ENCODE data around the gene HDLBP. TPM values are rescaled to one million over a fixed set of nuclear protein-coding genes. Genes with fewer than 3 reads are reported as not detected.

HDLBP gene
- total RNA-seq, 5 donors from 2014 or later (not counting 1 experiment from before 2014, with no cell fraction given): 130 to 184 (median 148) TPM

- POLR2A ChIA-PET: interaction anchor here in 1 of 2 donors (0.5 kb wide), 1 partner anchor 487 kb away, joined by 5 read pairs; no protein-coding TSS in a partner anchor
- Mint-ChIP-seq H3K9me3 (no peaks in the 10 kb centered on the region), H3K4me3 (peak overlapping the region; percentile 75 to 80 (median 78)), H3K4me1 (peaks cover 20 to 29% (median 24%) of the 10 kb centered on the region in 3 donors), H3K36me3 (peaks cover 6% of the 10 kb centered on the region), H3K27ac (no peak overlapping the region), H3K27me3 (no peaks in the 10 kb centered on the region)
- Histone ChIP-seq H3K27ac (ENCODE audit: low read length) (no peak overlapping the region), H3K36me3 (ENCODE audit: control insufficient read depth in 2 of 2, extremely low read depth in 1 of 2, insufficient read depth in 1 of 2, low read length in 1 of 2) (peaks cover 3 to 15% of the 10 kb centered on the region in 2 donors), H3K4me3 (ENCODE audit: control insufficient read depth in 1 of 2, extremely low read depth in 1 of 2, low read length in 1 of 2) (no peak overlapping the region), H3K9me3 (no peaks in the 10 kb centered on the region), H3K27me3 (replicated peaks in 1 of 2; ENCODE audit: control insufficient read depth in 2 of 2, extremely low read depth in 1 of 2, insufficient read depth in 2 of 2, low read length in 1 of 2) (no peaks in the 10 kb centered on the region), H3K4me1 (ENCODE audit: control insufficient read depth in 1 of 2, extremely low read depth in 1 of 2, insufficient read depth in 2 of 2, low read length in 2 of 2) (peaks cover 0 to 17% of the 10 kb centered on the region in 2 experiments)
- ATAC-seq (replicated peaks in 1 of 4) (no peak), DNase-seq (no peak)
- CTCF ChIA-PET: no interaction called here
- no CpG with 5 or more reads among the region's 3 CpGs for WGBS (ENCODE audit: insufficient coverage)
These were observed 42.1 kb upstream of the HDLBP start for GRCh38 chr2:241357531-241357930.

DNA sequence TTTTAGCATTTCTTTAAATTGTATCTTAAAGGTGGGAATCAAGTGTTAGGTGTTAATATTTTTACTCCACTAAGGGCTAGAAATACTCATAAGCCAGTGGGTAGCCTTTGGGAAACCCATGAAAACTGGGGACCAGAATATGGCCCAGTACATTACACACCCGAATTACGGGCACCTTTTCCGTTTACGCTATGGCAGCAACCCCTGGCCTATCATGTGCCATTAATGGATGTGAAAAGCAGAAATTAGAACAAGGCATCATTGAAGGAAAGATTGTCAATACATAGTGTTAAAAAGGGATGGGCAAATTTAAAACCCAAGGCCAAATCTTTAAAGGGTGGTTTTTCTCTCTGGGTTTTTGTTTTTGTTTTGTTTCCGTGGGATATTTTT, 41.4 kb upstream of the HDLBP start:
- peak overlapping the region; percentile 52 to 67 for H3K4me3 ChIP-seq (ENCODE audit: control insufficient read depth in 1 of 2, extremely low read depth in 1 of 2, low read length in 1 of 2)
- ATAC-seq (replicated peaks in 1 of 4) (no peak), DNase-seq (no peak)
- H3K4me1 ChIP-seq (ENCODE audit: control insufficient read depth in 1 of 2, extremely low read depth in 1 of 2, insufficient read depth in 2 of 2, low read length in 2 of 2): peaks cover 0 to 17% of the 10 kb centered on the region in 2 experiments
- Mint-ChIP-seq H3K27me3 (no peaks in the 10 kb centered on the region), H3K4me1 (peaks cover 20 to 29% (median 24%) of the 10 kb centered on the region in 3 donors), H3K9me3 (no peaks in the 10 kb centered on the region), H3K4me3 (peak overlapping the region; percentile 75 to 80 (median 78)), H3K36me3 (peaks cover 9% of the 10 kb centered on the region), H3K27ac (peak overlapping the region in 1 of 2 donors; percentile 48)
- H3K9me3 ChIP-seq: no peaks in the 10 kb centered on the region
- H3K27ac ChIP-seq (ENCODE audit: low read length): no peak overlapping the region
- WGBS (ENCODE audit: insufficient coverage): 71% methylated on average over 4 of the region's 5 CpGs
- H3K27me3 ChIP-seq (replicated peaks in 1 of 2; ENCODE audit: control insufficient read depth in 2 of 2, extremely low read depth in 1 of 2, insufficient read depth in 2 of 2, low read length in 1 of 2): no peaks in the 10 kb centered on the region
- ChIA-PET CTCF (no interaction called here), POLR2A (no interaction called here)
- H3K36me3 ChIP-seq (ENCODE audit: control insufficient read depth in 2 of 2, extremely low read depth in 1 of 2, insufficient read depth in 1 of 2, low read length in 1 of 2): peaks cover 3 to 21% of the 10 kb centered on the region in 2 donors

DNA sequence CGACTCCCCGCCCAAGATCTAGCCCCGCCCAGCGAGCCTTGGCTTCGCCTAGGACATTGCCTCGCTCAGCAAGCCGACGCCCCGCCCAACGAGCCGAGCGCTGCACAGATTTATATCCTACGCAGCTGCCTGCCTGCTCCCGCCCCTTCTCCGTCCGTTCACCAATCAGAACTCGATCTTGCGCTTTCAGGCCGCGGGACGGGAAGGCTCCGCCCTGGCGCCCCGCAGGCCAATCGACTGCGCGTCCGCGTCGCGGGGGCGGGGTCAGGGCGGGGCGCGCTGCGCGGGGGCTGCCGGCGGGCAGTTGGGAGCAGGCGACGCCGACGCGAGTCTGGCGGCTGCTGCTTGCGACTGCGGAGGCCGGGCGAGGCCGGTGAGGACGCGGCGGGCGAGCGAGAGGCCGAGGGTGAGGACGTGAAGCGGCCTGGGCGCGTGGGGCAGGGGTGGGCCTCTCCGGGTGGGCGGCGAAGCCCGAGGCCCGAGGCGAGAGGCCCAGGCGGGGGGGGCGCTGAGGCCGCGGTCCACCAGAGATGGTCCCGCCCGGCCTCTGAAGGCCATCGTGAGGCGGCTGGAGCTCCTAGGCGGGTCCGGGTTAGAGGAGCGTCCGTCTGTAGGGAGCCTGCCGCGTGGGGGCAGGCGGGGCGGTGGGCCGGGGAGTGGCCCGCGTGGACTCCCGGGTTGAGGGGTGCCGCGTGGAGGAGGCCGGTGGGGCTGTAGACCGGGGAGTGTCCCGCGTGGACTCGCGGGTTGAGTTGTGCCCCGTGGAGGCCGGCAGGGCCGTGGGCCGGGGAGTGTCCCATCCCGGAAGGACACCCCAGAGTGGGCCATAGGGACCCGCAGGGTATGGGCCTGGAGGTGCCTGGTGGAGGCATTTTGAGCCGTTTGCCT, 40.8 kb upstream of the HDLBP start, which contains the start of gene FARP2:
Gene FARP2, plus strand, starts transcription at position 303 of the 888 bp plus-strand sequence. CDS start 16,823 bp downstream, outside the sequence.
- H3K36me3 Mint-ChIP-seq: peaks cover 16% of the 10 kb centered on the region
- no peaks in the 10 kb centered on the region for H3K9me3 Mint-ChIP-seq
- POLR2A ChIA-PET: interaction anchor here in 1 of 2 donors (0.7 kb wide), 1 partner anchor 13 kb away, joined by 4 read pairs; no protein-coding TSS in a partner anchor
- peak within 1 kb of the TSS; percentile 75 to 83 (median 78) for H3K4me3 Mint-ChIP-seq
- Histone ChIP-seq H3K27me3 (replicated peaks in 1 of 2; ENCODE audit: control insufficient read depth in 2 of 2, extremely low read depth in 1 of 2, insufficient read depth in 2 of 2, low read length in 1 of 2) (no peaks in the 10 kb centered on the region), H3K4me3 (ENCODE audit: control insufficient read depth in 1 of 2, extremely low read depth in 1 of 2, low read length in 1 of 2) (peak within 1 kb of the TSS; percentile 52 to 67), H3K9me3 (no peaks in the 10 kb centered on the region), H3K27ac (ENCODE audit: low read length) (peak within 1 kb of the TSS; percentile 55), H3K4me1 (ENCODE audit: control insufficient read depth in 1 of 2, extremely low read depth in 1 of 2, insufficient read depth in 2 of 2, low read length in 2 of 2) (peaks cover 0 to 17% of the 10 kb centered on the region in 2 experiments), H3K36me3 (ENCODE audit: control insufficient read depth in 2 of 2, extremely low read depth in 1 of 2, insufficient read depth in 1 of 2, low read length in 1 of 2) (peaks cover 3 to 27% of the 10 kb centered on the region in 2 donors)
- DNase-seq (peak; percentile 92 to 99 (median 97)), ATAC-seq (replicated peaks in 1 of 4) (peak; percentile 95)
- CTCF ChIA-PET: no interaction called here
- H3K27me3 Mint-ChIP-seq: no peaks in the 10 kb centered on the region
- H3K27ac Mint-ChIP-seq: peak within 1 kb of the TSS; percentile 84 to 92
- WGBS (ENCODE audit: insufficient coverage): under 1% methylated on average over 96 of the region's 101 CpGs
- peaks cover 20 to 24% (median 24%) of the 10 kb centered on the region in 3 donors for H3K4me1 Mint-ChIP-seq

DNA sequence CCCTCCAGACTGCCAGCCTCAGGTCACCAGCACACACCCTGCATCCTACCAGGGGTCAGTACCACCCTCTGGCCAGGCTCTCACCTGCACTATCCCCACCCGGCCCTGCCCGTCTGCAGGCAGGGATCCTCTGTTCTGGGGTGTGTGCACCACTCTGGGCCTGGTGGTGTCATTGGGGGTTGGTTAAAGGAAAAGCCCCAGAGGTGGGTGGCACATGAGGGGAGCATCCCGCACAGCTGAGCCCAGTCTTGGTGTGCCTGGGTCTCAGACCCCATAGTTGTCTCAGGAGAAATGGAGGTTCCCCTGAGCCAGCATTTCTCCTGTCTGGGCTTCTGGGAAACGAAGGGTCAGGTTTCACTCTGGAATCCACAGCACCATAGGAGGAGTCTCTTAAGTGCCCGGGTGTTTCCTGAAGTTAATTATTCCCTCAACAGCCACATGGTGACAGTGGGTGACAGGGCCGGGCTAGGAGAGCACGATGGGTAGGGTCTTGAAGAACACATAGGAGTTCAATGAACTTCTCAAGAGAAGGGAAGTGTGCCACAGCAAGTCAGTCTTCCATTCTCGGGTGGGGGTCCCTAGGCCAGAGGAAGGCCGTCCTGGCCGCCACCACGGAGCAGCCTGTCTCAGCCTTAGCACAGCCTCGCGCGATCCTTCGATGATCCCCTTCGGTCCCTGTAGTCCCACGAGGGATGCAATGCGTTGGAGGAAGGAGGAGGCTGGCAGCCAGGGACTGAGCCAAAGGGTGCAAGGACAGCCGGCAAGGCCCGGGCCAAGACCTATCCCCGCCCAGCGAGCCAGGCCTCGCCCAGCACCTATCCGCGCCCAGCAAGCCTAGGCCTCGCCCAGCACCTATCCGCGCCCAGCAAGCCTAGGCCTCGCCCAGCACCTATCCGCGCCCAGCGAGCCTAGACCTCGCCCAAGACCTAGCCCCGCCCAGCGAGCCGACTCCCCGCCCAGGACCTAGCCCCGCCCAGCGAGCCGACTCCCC, 39.5 kb upstream of the HDLBP start:
- H3K9me3 Mint-ChIP-seq: no peaks in the 10 kb centered on the region
- H3K4me3 Mint-ChIP-seq: peak overlapping the region in 2 of 3 donors; percentile 28 to 54
- POLR2A ChIA-PET: no interaction called here
- H3K36me3 ChIP-seq (ENCODE audit: control insufficient read depth in 2 of 2, extremely low read depth in 1 of 2, insufficient read depth in 1 of 2, low read length in 1 of 2): peaks cover 3 to 39% of the 10 kb centered on the region in 2 donors
- no peaks in the 10 kb centered on the region for H3K9me3 ChIP-seq
- peak overlapping the region; percentile 69 to 70 for H3K27ac Mint-ChIP-seq
- peaks cover 0 to 17% of the 10 kb centered on the region in 2 experiments for H3K4me1 ChIP-seq (ENCODE audit: control insufficient read depth in 1 of 2, extremely low read depth in 1 of 2, insufficient read depth in 2 of 2, low read length in 2 of 2)
- no peaks in the 10 kb centered on the region for H3K27me3 ChIP-seq (replicated peaks in 1 of 2; ENCODE audit: control insufficient read depth in 2 of 2, extremely low read depth in 1 of 2, insufficient read depth in 2 of 2, low read length in 1 of 2)
- no peak overlapping the region for H3K4me3 ChIP-seq (ENCODE audit: control insufficient read depth in 1 of 2, extremely low read depth in 1 of 2, low read length in 1 of 2)
- CTCF ChIA-PET: no interaction called here
- peaks cover 20 to 24% (median 20%) of the 10 kb centered on the region in 3 donors for H3K4me1 Mint-ChIP-seq
- 87% methylated on average over 16 of the region's 40 CpGs for WGBS (ENCODE audit: insufficient coverage)
- peak; percentile 33 to 78 (median 65) for DNase-seq
- H3K27me3 Mint-ChIP-seq: no peaks in the 10 kb centered on the region
- ATAC-seq (replicated peaks in 1 of 4): peak; percentile 19 to 44 (median 28)
- H3K27ac ChIP-seq (ENCODE audit: low read length): peak overlapping the region; percentile 55
- peaks cover 26% of the 10 kb centered on the region for H3K36me3 Mint-ChIP-seq

- Mint-ChIP-seq H3K9me3 (no peaks in the 10 kb centered on the region), H3K4me1 (peaks cover 5 to 9% (median 5%) of the 10 kb centered on the region in 3 donors), H3K27ac (no peak overlapping the region), H3K4me3 (no peak overlapping the region), H3K36me3 (peaks cover 35% of the 10 kb centered on the region), H3K27me3 (no peaks in the 10 kb centered on the region)
- H3K36me3 ChIP-seq (ENCODE audit: control insufficient read depth in 2 of 2, extremely low read depth in 1 of 2, insufficient read depth in 1 of 2, low read length in 1 of 2): peaks cover 3 to 64% of the 10 kb centered on the region in 2 donors
- H3K4me3 ChIP-seq (ENCODE audit: control insufficient read depth in 1 of 2, extremely low read depth in 1 of 2, low read length in 1 of 2): no peak overlapping the region
- H3K27ac ChIP-seq (ENCODE audit: low read length): no peak overlapping the region
- POLR2A ChIA-PET: no interaction called here
- peaks cover 0 to 17% of the 10 kb centered on the region in 2 experiments for H3K4me1 ChIP-seq (ENCODE audit: control insufficient read depth in 1 of 2, extremely low read depth in 1 of 2, insufficient read depth in 2 of 2, low read length in 2 of 2)
- H3K27me3 ChIP-seq (replicated peaks in 1 of 2; ENCODE audit: control insufficient read depth in 2 of 2, extremely low read depth in 1 of 2, insufficient read depth in 2 of 2, low read length in 1 of 2): no peaks in the 10 kb centered on the region
- DNase-seq (no peak), ATAC-seq (replicated peaks in 1 of 4) (no peak)
- no CpG with 5 or more reads among the region's 3 CpGs for WGBS (ENCODE audit: insufficient coverage)
- CTCF ChIA-PET: no interaction called here
- H3K9me3 ChIP-seq: no peaks in the 10 kb centered on the region
These were observed 36.8 kb upstream of the HDLBP start for GRCh38 chr2:241352227-241352626.

DNA sequence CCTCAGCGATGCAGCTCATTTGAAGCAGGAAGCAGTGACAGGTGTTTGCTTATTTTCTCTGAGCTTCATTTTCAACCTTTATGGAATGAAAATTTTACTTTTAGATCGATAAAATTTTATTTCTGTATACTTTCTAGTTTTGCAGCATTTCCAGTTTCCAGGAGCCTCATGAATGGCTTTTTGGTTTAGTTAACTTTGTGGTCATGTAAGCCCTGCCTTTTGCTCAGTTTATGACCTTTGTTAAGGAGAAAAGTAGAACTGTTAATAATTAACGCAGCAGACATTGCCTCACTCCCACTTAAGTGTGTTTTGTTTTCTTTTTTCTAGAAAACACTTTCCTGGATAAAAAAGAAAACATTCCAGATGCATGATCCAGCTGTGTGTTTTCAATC, 36.2 kb upstream of the HDLBP start:
- POLR2A ChIA-PET: interaction anchor here in 1 of 2 donors (1.0 kb wide), 1 partner anchor 35 kb away, joined by 4 read pairs; no protein-coding TSS in a partner anchor
- no peak overlapping the region for H3K4me3 Mint-ChIP-seq
- ATAC-seq (replicated peaks in 1 of 4) (no peak), DNase-seq (no peak)
- Histone ChIP-seq H3K27ac (ENCODE audit: low read length) (no peak overlapping the region), H3K27me3 (replicated peaks in 1 of 2; ENCODE audit: control insufficient read depth in 2 of 2, extremely low read depth in 1 of 2, insufficient read depth in 2 of 2, low read length in 1 of 2) (no peaks in the 10 kb centered on the region), H3K36me3 (ENCODE audit: control insufficient read depth in 2 of 2, extremely low read depth in 1 of 2, insufficient read depth in 1 of 2, low read length in 1 of 2) (peaks cover 3 to 70% of the 10 kb centered on the region in 2 donors), H3K4me3 (ENCODE audit: control insufficient read depth in 1 of 2, extremely low read depth in 1 of 2, low read length in 1 of 2) (no peak overlapping the region), H3K4me1 (ENCODE audit: control insufficient read depth in 1 of 2, extremely low read depth in 1 of 2, insufficient read depth in 2 of 2, low read length in 2 of 2) (peaks cover 0 to 12% of the 10 kb centered on the region in 2 experiments), H3K9me3 (no peaks in the 10 kb centered on the region)
- H3K27me3 Mint-ChIP-seq: no peaks in the 10 kb centered on the region
- CTCF ChIA-PET: no interaction called here
- no CpG with 5 or more reads among the region's 3 CpGs for WGBS (ENCODE audit: insufficient coverage)
- peaks cover 38% of the 10 kb centered on the region for H3K36me3 Mint-ChIP-seq
- no peak overlapping the region for H3K27ac Mint-ChIP-seq
- H3K4me1 Mint-ChIP-seq: peaks cover 0 to 3% (median under 1%) of the 10 kb centered on the region in 3 donors
- H3K9me3 Mint-ChIP-seq: no peaks in the 10 kb centered on the region
